HEK293 (cell line): ENCODE measurements around the gene ZNF438.
A peak's percentile ranks its signal among the peaks of the same experiment; 100 is the strongest.

Experiments used
- CTCF ChIA-PET: fragments of 350-600 bp; formaldehyde crosslinking; extraction: SDS; loops from one replicate; lab custom pipeline; 2021; ENCODE audit warnings: antibody characterized with exemption; lab: Yijun Ruan, JAX
- POLR2A ChIA-PET: fragments of 300-600 bp; formaldehyde crosslinking; extraction: SDS; loops from one replicate; lab custom pipeline; 2020; ENCODE audit warnings: antibody characterized with exemption, inconsistent platforms; lab: Yijun Ruan, JAX
- H3K27ac ChIP-seq: fragments of 200-500 bp; sonication (Bioruptor generic); 2 replicates; pipeline ENCODE4 v1.5.1; 2014; ENCODE audit warnings: low read depth, low read length, control low read depth, inconsistent platforms; ENCODE audit errors: extremely low read depth
- H3K36me3 ChIP-seq, 2 experiments: fragments of 200-500 bp in 1 of 2; sonication (Bioruptor generic) in 1 of 2; 1 replicate in 1 of 2; 2 replicates in 1 of 2; pipeline ENCODE4 v1.5.1; 2014 to 2017; ENCODE audit warnings: inconsistent platforms in 2 of 2, low read length in 2 of 2; ENCODE audit not compliant: control insufficient read depth in 2 of 2, insufficient read depth in 1 of 2
- H3K4me1 ChIP-seq: fragments of 200-500 bp; sonication (Bioruptor generic); 2 replicates; pipeline ENCODE4 v1.5.1; 2014; ENCODE audit warnings: mild to moderate bottlenecking, low read length, inconsistent platforms; ENCODE audit not compliant: control insufficient read depth, insufficient read depth
- H3K4me3 ChIP-seq: 2 replicates; pipeline ENCODE4 v1.5.1; 2011; ENCODE audit warnings: low read depth, mild to moderate bottlenecking, control low read depth, low read length, moderate library complexity
- H3K9me3 ChIP-seq: fragments of 200-500 bp; sonication (Bioruptor generic); 2 replicates; pipeline ENCODE4 v1.5.1; 2014; ENCODE audit warnings: low read depth, low read length, inconsistent platforms; ENCODE audit not compliant: control insufficient read depth, insufficient read depth
- HOXA7 ChIP-seq: sonication (generic); formaldehyde crosslinking; IDR thresholded peaks from 2 replicates; pipeline ENCODE4 v1.8.1; 2022; ENCODE audit warnings: missing genetic modification reagents, borderline replicate concordance
- KLF9 ChIP-seq: fragments of 450-650 bp; formaldehyde crosslinking; IDR thresholded peaks from 2 replicates; pipeline ENCODE4 v1.5.1; 2016; ENCODE audit warnings: missing biosample characterization, missing genetic modification characterization, low read depth
- OSR2 ChIP-seq: fragments of 450-650 bp; formaldehyde crosslinking; IDR thresholded peaks from 2 replicates; pipeline ENCODE4 v1.5.1; 2016; ENCODE audit warnings: missing biosample characterization, missing genetic modification characterization
- REST ChIP-seq: fragments of 450-650 bp; formaldehyde crosslinking; IDR thresholded peaks from 2 replicates; pipeline ENCODE4 v1.5.1; 2016; ENCODE audit warnings: missing biosample characterization, missing genetic modification characterization
- SCRT2 ChIP-seq: fragments of 450-650 bp; formaldehyde crosslinking; IDR thresholded peaks from 2 replicates; pipeline ENCODE4 v1.5.1; 2016; ENCODE audit warnings: missing biosample characterization, missing genetic modification characterization
- SP3 ChIP-seq: fragments of 450-650 bp; formaldehyde crosslinking; IDR thresholded peaks from 2 replicates; pipeline ENCODE4 v1.5.1; 2016; ENCODE audit warnings: missing biosample characterization, missing genetic modification characterization
- YY1 ChIP-seq: fragments of 450-650 bp; formaldehyde crosslinking; IDR thresholded peaks from 2 replicates; pipeline ENCODE4 v1.5.1; 2018; ENCODE audit warnings: missing biosample characterization, missing genetic modification characterization
- ZNF133 ChIP-seq: fragments of 450-650 bp; formaldehyde crosslinking; IDR thresholded peaks from 2 replicates; pipeline ENCODE4 v1.5.1; 2016; ENCODE audit warnings: missing biosample characterization, missing genetic modification characterization
- ZNF146 ChIP-seq: fragments of 450-650 bp; formaldehyde crosslinking; IDR thresholded peaks from 2 replicates; pipeline ENCODE4 v1.5.1; 2016; ENCODE audit warnings: missing biosample characterization, missing genetic modification characterization
- ZNF157 ChIP-seq: fragments of 450-650 bp; formaldehyde crosslinking; IDR thresholded peaks from 2 replicates; pipeline ENCODE4 v1.5.1; 2016; ENCODE audit warnings: missing biosample characterization, missing genetic modification characterization
- ZNF274 ChIP-seq, 2 experiments: fragments of 200-500 bp in 1 of 2; fragments of 450-650 bp in 1 of 2; sonication (Bioruptor generic) in 1 of 2; formaldehyde crosslinking in 1 of 2; IDR thresholded peaks; 2 replicates each; pipeline versions ENCODE4 v1.5.1 to v1.6.1; 2014 to 2016; ENCODE audit warnings: borderline replicate concordance in 1 of 2, inconsistent platforms in 1 of 2, low read length in 1 of 2, missing biosample characterization in 1 of 2, missing genetic modification characterization in 1 of 2
- ZNF37A ChIP-seq: fragments of 450-650 bp; IDR thresholded peaks from 2 replicates; pipeline ENCODE4 v1.5.1; 2018; ENCODE audit warnings: missing biosample characterization, missing genetic modification characterization
- ZNF521 ChIP-seq: fragments of 450-650 bp; formaldehyde crosslinking; IDR thresholded peaks from 2 replicates; pipeline ENCODE4 v1.5.1; 2017; ENCODE audit warnings: missing biosample characterization, mild to moderate bottlenecking, missing genetic modification characterization
- ZNF529 ChIP-seq: fragments of 450-650 bp; formaldehyde crosslinking; IDR thresholded peaks from 2 replicates; pipeline ENCODE4 v1.5.1; 2017; ENCODE audit warnings: missing genetic modification characterization, missing biosample characterization; ENCODE audit not compliant: insufficient replicate concordance
- ZNF560 ChIP-seq: fragments of 450-650 bp; formaldehyde crosslinking; IDR thresholded peaks from 2 replicates; pipeline ENCODE4 v1.5.1; 2017; ENCODE audit warnings: missing biosample characterization, missing genetic modification characterization, borderline replicate concordance
- ZNF654 ChIP-seq: fragments of 450-650 bp; formaldehyde crosslinking; IDR thresholded peaks from 2 replicates; pipeline ENCODE4 v1.5.1; 2016; ENCODE audit warnings: low read depth, missing biosample characterization, missing genetic modification characterization
- ZSCAN23 ChIP-seq: fragments of 450-650 bp; formaldehyde crosslinking; IDR thresholded peaks from 2 replicates; pipeline ENCODE4 v1.5.1; 2016; ENCODE audit warnings: missing biosample characterization, missing genetic modification characterization
- ZSCAN5A ChIP-seq: fragments of 450-650 bp; formaldehyde crosslinking; IDR thresholded peaks from 2 replicates; pipeline ENCODE4 v1.5.1; 2016; ENCODE audit warnings: missing biosample characterization, missing genetic modification characterization
- TF ChIP-seq, protein P1 (sequence below): fragments of 450-650 bp; formaldehyde crosslinking; IDR thresholded peaks from 2 replicates; pipeline ENCODE4 v1.5.1; 2016; ENCODE audit warnings: missing biosample characterization, missing genetic modification characterization

Gene ZNF438

GRCh38 chr10:30979956-30980355 is 51.7 kb downstream of the ZNF438 start:
- TF ChIP-seq YY1, result no peak
- TF ChIP-seq ZNF560 (tag by site-specific recombination), result no peak
- no peak for TF ChIP-seq ZNF157
- TF ChIP-seq, protein P1, sequence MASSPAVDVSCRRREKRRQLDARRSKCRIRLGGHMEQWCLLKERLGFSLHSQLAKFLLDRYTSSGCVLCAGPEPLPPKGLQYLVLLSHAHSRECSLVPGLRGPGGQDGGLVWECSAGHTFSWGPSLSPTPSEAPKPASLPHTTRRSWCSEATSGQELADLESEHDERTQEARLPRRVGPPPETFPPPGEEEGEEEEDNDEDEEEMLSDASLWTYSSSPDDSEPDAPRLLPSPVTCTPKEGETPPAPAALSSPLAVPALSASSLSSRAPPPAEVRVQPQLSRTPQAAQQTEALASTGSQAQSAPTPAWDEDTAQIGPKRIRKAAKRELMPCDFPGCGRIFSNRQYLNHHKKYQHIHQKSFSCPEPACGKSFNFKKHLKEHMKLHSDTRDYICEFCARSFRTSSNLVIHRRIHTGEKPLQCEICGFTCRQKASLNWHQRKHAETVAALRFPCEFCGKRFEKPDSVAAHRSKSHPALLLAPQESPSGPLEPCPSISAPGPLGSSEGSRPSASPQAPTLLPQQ (tag by site-specific recombination), result no peak
- no peak for TF ChIP-seq OSR2
- TF ChIP-seq ZNF529 (tag by site-specific recombination), result no peak
- no peak for TF ChIP-seq ZNF37A (tag by site-specific recombination)
- TF ChIP-seq KLF9 (tag by site-specific recombination), result no peak
- TF ChIP-seq ZSCAN23 (tag by site-specific recombination), result no peak
- TF ChIP-seq ZNF133, result no peak
- no peak for TF ChIP-seq ZNF521 (tag by site-specific recombination)
- TF ChIP-seq SP3 (tag by site-specific recombination), result no peak
- no peak for TF ChIP-seq HOXA7 (CRISPR knock-in tag)
- TF ChIP-seq ZNF274 (IDR thresholded peaks at IDR 0.05; ENCODE audit: low read length), result no peak
- no peak for TF ChIP-seq ZNF274 (tag by site-specific recombination; IDR thresholded peaks at IDR 0.05; ENCODE audit: borderline replicate concordance)
- TF ChIP-seq ZNF654 (tag by site-specific recombination), result no peak
- TF ChIP-seq ZSCAN5A (tag by site-specific recombination), result no peak
- no peak overlapping the region for H3K4me3 ChIP-seq
- no peak overlapping the region for H3K27ac ChIP-seq
- no peaks in the 10 kb centered on the region for H3K36me3 ChIP-seq
- CTCF ChIA-PET, result no interaction called here
- no peaks in the 10 kb centered on the region for H3K4me1 ChIP-seq
- POLR2A ChIA-PET, result no interaction called here
- no peaks in the 10 kb centered on the region for H3K9me3 ChIP-seq

DNA sequence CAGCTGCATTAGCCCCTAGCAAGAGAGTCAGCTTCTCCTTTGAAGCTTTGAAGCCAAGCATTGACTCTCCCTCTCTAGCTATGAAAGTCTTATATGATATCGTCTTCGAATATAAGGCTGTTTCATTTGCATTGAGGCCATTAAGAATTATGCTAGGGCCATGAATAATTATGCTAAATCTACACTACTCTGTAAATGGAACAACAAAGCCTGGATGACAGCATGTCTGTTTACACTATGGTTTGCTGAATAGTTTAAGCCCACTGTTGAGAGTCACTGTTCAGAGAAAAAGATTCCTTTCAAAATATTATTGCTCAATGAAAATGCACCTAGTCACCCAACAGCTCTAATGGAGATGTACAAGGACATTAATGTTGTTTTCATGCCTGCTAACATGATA is 52.8 kb downstream of the ZNF438 start:
- no peak overlapping the region for H3K27ac ChIP-seq
- ChIA-PET POLR2A (no interaction called here), CTCF (no interaction called here)
- no peak for TF ChIP-seq REST (tag by site-specific recombination)
- no peak overlapping the region for H3K4me3 ChIP-seq
- no peaks in the 10 kb centered on the region for H3K4me1 ChIP-seq
- H3K36me3 ChIP-seq, result no peaks in the 10 kb centered on the region
- no peaks in the 10 kb centered on the region for H3K9me3 ChIP-seq

DNA sequence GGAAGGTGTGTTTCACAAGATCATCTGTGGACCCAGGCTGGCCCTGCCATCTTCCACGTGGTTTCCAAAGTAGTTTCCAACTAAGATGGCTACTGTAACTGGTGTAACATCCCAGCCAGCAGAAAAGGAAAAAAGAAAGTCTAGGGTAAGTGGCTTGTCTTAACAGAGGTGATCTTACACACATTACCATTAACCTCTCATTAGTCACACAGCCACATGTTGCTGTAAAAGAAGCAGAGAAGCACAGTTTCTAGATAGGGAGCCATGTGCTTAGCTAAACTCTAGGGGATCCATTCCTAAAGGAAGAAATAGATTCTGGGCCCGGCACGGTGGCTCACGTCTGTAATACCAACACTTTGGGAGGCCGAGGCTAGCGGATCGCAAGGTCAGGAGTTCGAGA is 54.3 kb downstream of the ZNF438 start:
- peak; percentile 76 for TF ChIP-seq SCRT2 (tag by site-specific recombination)
- no peak for TF ChIP-seq ZNF146
- Histone ChIP-seq H3K9me3 (no peaks in the 10 kb centered on the region), H3K4me1 (no peaks in the 10 kb centered on the region), H3K4me3 (no peak overlapping the region), H3K36me3 (no peaks in the 10 kb centered on the region), H3K27ac (no peak overlapping the region)
- ChIA-PET CTCF (interaction anchor here (0.6 kb wide), 2 partner anchors 306 to 484 kb away, joined by 4 read pairs; no protein-coding TSS in a partner anchor), POLR2A (no interaction called here)
